ENCODE data around the gene LARP1.

The LARP1 gene

GRCh38 chr5:154786414-154786813 is 31.2 kb downstream of the LARP1 start:
- H3K9me3 ChIP-seq (ENCODE audit: control insufficient read depth in 1 of 2, low read length in 2 of 2): no peaks in the 10 kb centered on the region
- H3K4me3 ChIP-seq (ENCODE audit: low read depth in 1 of 2, low read length in 2 of 2): no peak overlapping the region
- peaks cover 50 to 54% of the 10 kb centered on the region in 2 donors for H3K4me1 ChIP-seq (ENCODE audit: control insufficient read depth in 1 of 2, insufficient read depth in 2 of 2, low read length in 2 of 2)
- no peaks in the 10 kb centered on the region for H3K27me3 ChIP-seq (ENCODE audit: control insufficient read depth in 1 of 2, insufficient read depth in 2 of 2, low read length in 2 of 2)
- H3K27ac ChIP-seq (ENCODE audit: low read depth, low read length): no peak overlapping the region
- H3K36me3 ChIP-seq (ENCODE audit: control insufficient read depth in 1 of 2, insufficient read depth in 2 of 2, low read length in 2 of 2): peaks cover 0 to 14% of the 10 kb centered on the region in 2 donors
- no peak overlapping the region for H3K9ac ChIP-seq (ENCODE audit: low read depth in 1 of 2, low read length in 2 of 2)

- Histone ChIP-seq H3K27me3 (ENCODE audit: control insufficient read depth in 1 of 2, insufficient read depth in 2 of 2, low read length in 2 of 2) (no peaks in the 10 kb centered on the region), H3K9me3 (ENCODE audit: control insufficient read depth in 1 of 2, low read length in 2 of 2) (no peaks in the 10 kb centered on the region), H3K9ac (ENCODE audit: low read depth in 1 of 2, low read length in 2 of 2) (no peak overlapping the region), H3K27ac (ENCODE audit: low read depth, low read length) (no peak overlapping the region), H3K4me1 (ENCODE audit: control insufficient read depth in 1 of 2, insufficient read depth in 2 of 2, low read length in 2 of 2) (peaks cover 35 to 38% of the 10 kb centered on the region in 2 donors), H3K4me3 (ENCODE audit: low read depth in 1 of 2, low read length in 2 of 2) (no peak overlapping the region), H3K36me3 (ENCODE audit: control insufficient read depth in 1 of 2, insufficient read depth in 2 of 2, low read length in 2 of 2) (peaks cover 10 to 32% of the 10 kb centered on the region in 2 donors)
These were observed 33.0 kb downstream of the LARP1 start for GRCh38 chr5:154788212-154788611.

- no peaks in the 10 kb centered on the region for H3K9me3 ChIP-seq (ENCODE audit: control insufficient read depth in 1 of 2, low read length in 2 of 2)
- H3K27ac ChIP-seq (ENCODE audit: low read depth, low read length): no peak overlapping the region
- peaks cover 37 to 60% of the 10 kb centered on the region in 2 donors for H3K36me3 ChIP-seq (ENCODE audit: control insufficient read depth in 1 of 2, insufficient read depth in 2 of 2, low read length in 2 of 2)
- H3K9ac ChIP-seq (ENCODE audit: low read depth in 1 of 2, low read length in 2 of 2): no peak overlapping the region
- H3K27me3 ChIP-seq (ENCODE audit: control insufficient read depth in 1 of 2, insufficient read depth in 2 of 2, low read length in 2 of 2): no peaks in the 10 kb centered on the region
- no peak overlapping the region for H3K4me3 ChIP-seq (ENCODE audit: low read depth in 1 of 2, low read length in 2 of 2)
- H3K4me1 ChIP-seq (ENCODE audit: control insufficient read depth in 1 of 2, insufficient read depth in 2 of 2, low read length in 2 of 2): peaks cover 7 to 16% of the 10 kb centered on the region in 2 donors
These were observed 36.4 kb downstream of the LARP1 start for GRCh38 chr5:154791535-154791934.

GRCh38 chr5:154793599-154794524 is 38.7 kb downstream of the LARP1 start:
- no peak overlapping the region for H3K27ac ChIP-seq (ENCODE audit: low read depth, low read length)
- H3K9ac ChIP-seq (ENCODE audit: low read depth in 1 of 2, low read length in 2 of 2): no peak overlapping the region
- H3K9me3 ChIP-seq (ENCODE audit: control insufficient read depth in 1 of 2, low read length in 2 of 2): no peaks in the 10 kb centered on the region
- peaks cover 41 to 75% of the 10 kb centered on the region in 2 donors for H3K36me3 ChIP-seq (ENCODE audit: control insufficient read depth in 1 of 2, insufficient read depth in 2 of 2, low read length in 2 of 2)
- H3K4me3 ChIP-seq (ENCODE audit: low read depth in 1 of 2, low read length in 2 of 2): no peak overlapping the region
- H3K27me3 ChIP-seq (ENCODE audit: control insufficient read depth in 1 of 2, insufficient read depth in 2 of 2, low read length in 2 of 2): no peaks in the 10 kb centered on the region
- H3K4me1 ChIP-seq (ENCODE audit: control insufficient read depth in 1 of 2, insufficient read depth in 2 of 2, low read length in 2 of 2): no peaks in the 10 kb centered on the region

GRCh38 chr5:154794525-154795234 is 39.5 kb downstream of the LARP1 start:
- H3K36me3 ChIP-seq (ENCODE audit: control insufficient read depth in 1 of 2, insufficient read depth in 2 of 2, low read length in 2 of 2): peaks cover 44 to 83% of the 10 kb centered on the region in 2 donors
- H3K27me3 ChIP-seq (ENCODE audit: control insufficient read depth in 1 of 2, insufficient read depth in 2 of 2, low read length in 2 of 2): no peaks in the 10 kb centered on the region
- no peak overlapping the region for H3K4me3 ChIP-seq (ENCODE audit: low read depth in 1 of 2, low read length in 2 of 2)
- H3K9ac ChIP-seq (ENCODE audit: low read depth in 1 of 2, low read length in 2 of 2): no peak overlapping the region
- no peak overlapping the region for H3K27ac ChIP-seq (ENCODE audit: low read depth, low read length)
- H3K4me1 ChIP-seq (ENCODE audit: control insufficient read depth in 1 of 2, insufficient read depth in 2 of 2, low read length in 2 of 2): no peaks in the 10 kb centered on the region
- H3K9me3 ChIP-seq (ENCODE audit: control insufficient read depth in 1 of 2, low read length in 2 of 2): no peaks in the 10 kb centered on the region

- H3K4me1 ChIP-seq (ENCODE audit: control insufficient read depth in 1 of 2, insufficient read depth in 2 of 2, low read length in 2 of 2): no peaks in the 10 kb centered on the region
- no peaks in the 10 kb centered on the region for H3K27me3 ChIP-seq (ENCODE audit: control insufficient read depth in 1 of 2, insufficient read depth in 2 of 2, low read length in 2 of 2)
These were observed 40.0 kb downstream of the LARP1 start for GRCh38 chr5:154795235-154795596.

GRCh38 chr5:154797762-154798161 is 42.6 kb downstream of the LARP1 start:
- Histone ChIP-seq H3K9me3 (ENCODE audit: control insufficient read depth in 1 of 2, low read length in 2 of 2) (no peaks in the 10 kb centered on the region), H3K4me3 (ENCODE audit: low read depth in 1 of 2, low read length in 2 of 2) (no peak overlapping the region), H3K36me3 (ENCODE audit: control insufficient read depth in 1 of 2, insufficient read depth in 2 of 2, low read length in 2 of 2) (peaks cover 70 to 86% of the 10 kb centered on the region in 2 donors), H3K27ac (ENCODE audit: low read depth, low read length) (no peak overlapping the region), H3K27me3 (ENCODE audit: control insufficient read depth in 1 of 2, insufficient read depth in 2 of 2, low read length in 2 of 2) (no peaks in the 10 kb centered on the region), H3K9ac (ENCODE audit: low read depth in 1 of 2, low read length in 2 of 2) (no peak overlapping the region), H3K4me1 (ENCODE audit: control insufficient read depth in 1 of 2, insufficient read depth in 2 of 2, low read length in 2 of 2) (no peaks in the 10 kb centered on the region)

More at GRCh38 chr5:154795235-154795596, 40.0 kb downstream of the LARP1 start:
- Histone ChIP-seq H3K4me3 (ENCODE audit: low read depth in 1 of 2, low read length in 2 of 2) (no peak overlapping the region), H3K36me3 (ENCODE audit: control insufficient read depth in 1 of 2, insufficient read depth in 2 of 2, low read length in 2 of 2) (peaks cover 50 to 84% of the 10 kb centered on the region in 2 donors), H3K9ac (ENCODE audit: low read depth in 1 of 2, low read length in 2 of 2) (no peak overlapping the region), H3K9me3 (ENCODE audit: control insufficient read depth in 1 of 2, low read length in 2 of 2) (no peaks in the 10 kb centered on the region), H3K27ac (ENCODE audit: low read depth, low read length) (no peak overlapping the region)

- Histone ChIP-seq H3K27ac (ENCODE audit: low read depth, low read length) (no peak overlapping the region), H3K36me3 (ENCODE audit: control insufficient read depth in 1 of 2, insufficient read depth in 2 of 2, low read length in 2 of 2) (peaks cover 60 to 87% of the 10 kb centered on the region in 2 donors)
These were observed 45.4 kb downstream of the LARP1 start for GRCh38 chr5:154800582-154800981.

GRCh38 chr5:154801083-154801482 is 45.9 kb downstream of the LARP1 start:
- H3K4me1 ChIP-seq (ENCODE audit: control insufficient read depth in 1 of 2, insufficient read depth in 2 of 2, low read length in 2 of 2): no peaks in the 10 kb centered on the region
- H3K36me3 ChIP-seq (ENCODE audit: control insufficient read depth in 1 of 2, insufficient read depth in 2 of 2, low read length in 2 of 2): peaks cover 60 to 91% of the 10 kb centered on the region in 2 donors
- no peaks in the 10 kb centered on the region for H3K27me3 ChIP-seq (ENCODE audit: control insufficient read depth in 1 of 2, insufficient read depth in 2 of 2, low read length in 2 of 2)
- no peak overlapping the region for H3K4me3 ChIP-seq (ENCODE audit: low read depth in 1 of 2, low read length in 2 of 2)
- H3K27ac ChIP-seq (ENCODE audit: low read depth, low read length): no peak overlapping the region
- no peaks in the 10 kb centered on the region for H3K9me3 ChIP-seq (ENCODE audit: control insufficient read depth in 1 of 2, low read length in 2 of 2)
- H3K9ac ChIP-seq (ENCODE audit: low read depth in 1 of 2, low read length in 2 of 2): no peak overlapping the region

More at GRCh38 chr5:154800582-154800981, 45.4 kb downstream of the LARP1 start:
- Histone ChIP-seq H3K27me3 (ENCODE audit: control insufficient read depth in 1 of 2, insufficient read depth in 2 of 2, low read length in 2 of 2) (no peaks in the 10 kb centered on the region), H3K4me3 (ENCODE audit: low read depth in 1 of 2, low read length in 2 of 2) (no peak overlapping the region), H3K4me1 (ENCODE audit: control insufficient read depth in 1 of 2, insufficient read depth in 2 of 2, low read length in 2 of 2) (no peaks in the 10 kb centered on the region), H3K9ac (ENCODE audit: low read depth in 1 of 2, low read length in 2 of 2) (no peak overlapping the region), H3K9me3 (ENCODE audit: control insufficient read depth in 1 of 2, low read length in 2 of 2) (no peaks in the 10 kb centered on the region)

GRCh38 chr5:154802050-154802449 is 46.9 kb downstream of the LARP1 start:
- no peak overlapping the region for H3K9ac ChIP-seq (ENCODE audit: low read depth in 1 of 2, low read length in 2 of 2)
- no peaks in the 10 kb centered on the region for H3K9me3 ChIP-seq (ENCODE audit: control insufficient read depth in 1 of 2, low read length in 2 of 2)
- H3K36me3 ChIP-seq (ENCODE audit: control insufficient read depth in 1 of 2, insufficient read depth in 2 of 2, low read length in 2 of 2): peaks cover 61 to 93% of the 10 kb centered on the region in 2 donors
- no peaks in the 10 kb centered on the region for H3K4me1 ChIP-seq (ENCODE audit: control insufficient read depth in 1 of 2, insufficient read depth in 2 of 2, low read length in 2 of 2)
- H3K4me3 ChIP-seq (ENCODE audit: low read depth in 1 of 2, low read length in 2 of 2): no peak overlapping the region
- no peak overlapping the region for H3K27ac ChIP-seq (ENCODE audit: low read depth, low read length)
- no peaks in the 10 kb centered on the region for H3K27me3 ChIP-seq (ENCODE audit: control insufficient read depth in 1 of 2, insufficient read depth in 2 of 2, low read length in 2 of 2)
